Activated CD8-positive, alpha-beta T cell treated with anti-CD3 and anti-CD28 coated beads for 36 hours (primary cell): ENCODE measurements around the gene CYP51A1. TPM values are rescaled to one million over a fixed set of nuclear protein-coding genes. Genes with fewer than 3 reads are reported as not detected.
"Not testable (repeated sequence)": the region's sequence is repeated elsewhere in the genome, so short reads cannot be mapped to it uniquely, and the experiment has no call there.

Source experiments
- ATAC-seq: fragments of 200-7000 bp; cut with Tn5 transposase; one replicate; pipeline ENCODE4 v1.10.0; 2021; ENCODE audit warnings: mild to moderate bottlenecking, moderate library complexity
- CTCF ChIA-PET: fragments of 350-600 bp; sonication (Branson Sonifier 250); formaldehyde crosslinking; loops from one replicate; lab custom pipeline; 2021; ENCODE audit warnings: antibody characterized with exemption; lab: Charles Lee
- POLR2A ChIA-PET: fragments of 350-600 bp; sonication (Branson Sonifier 250); formaldehyde crosslinking; loops from one replicate; lab custom pipeline; 2021; ENCODE audit warnings: antibody characterized with exemption; lab: Charles Lee
- DNase-seq: peaks from one replicate; pipeline ENCODE4 v3.0.0-alpha.2; 2020
- H3K27ac Mint-ChIP-seq: one replicate; pipeline ENCODE4 v1.8.0; 2021; ENCODE audit warnings: mild to moderate bottlenecking, mixed read lengths
- H3K27me3 Mint-ChIP-seq: one replicate; pipeline ENCODE4 v1.8.0; 2021; ENCODE audit warnings: mixed read lengths
- H3K36me3 Mint-ChIP-seq: one replicate; pipeline ENCODE4 v1.8.0; 2021; ENCODE audit warnings: low read depth, mixed read lengths
- H3K4me1 Mint-ChIP-seq: one replicate; pipeline ENCODE4 v1.8.0; 2021; ENCODE audit warnings: low read depth, mixed read lengths
- H3K4me3 Mint-ChIP-seq: one replicate; pipeline ENCODE4 v1.8.0; 2021; ENCODE audit warnings: mild to moderate bottlenecking, moderate library complexity, mixed read lengths
- H3K9me3 Mint-ChIP-seq: one replicate; pipeline ENCODE4 v1.8.0; 2021; ENCODE audit warnings: mixed read lengths
- intact Hi-C: fragments of 100-400 bp; cut with micrococcal nuclease; formaldehyde crosslinking; loops from one replicate; pipeline ENCODE4 v1.10.0; 2022
- total RNA-seq, 2 experiments: library from RNA; stranded (reverse); gene quantifications; one replicate each; pipeline ENCODE4 v1.2.3, GENCODE V29; 2021
- TF ChIP-seq, protein P1 (sequence below): fragments of 200-600 bp; IDR thresholded peaks from one replicate; pipeline ENCODE4 v1.8.0; 2022; ENCODE audit warnings: antibody characterized with exemption, mild to moderate bottlenecking

Gene CYP51A1
- total RNA-seq, 2 experiments from 2014 or later, result 54.8 to 57.2 TPM

DNA sequence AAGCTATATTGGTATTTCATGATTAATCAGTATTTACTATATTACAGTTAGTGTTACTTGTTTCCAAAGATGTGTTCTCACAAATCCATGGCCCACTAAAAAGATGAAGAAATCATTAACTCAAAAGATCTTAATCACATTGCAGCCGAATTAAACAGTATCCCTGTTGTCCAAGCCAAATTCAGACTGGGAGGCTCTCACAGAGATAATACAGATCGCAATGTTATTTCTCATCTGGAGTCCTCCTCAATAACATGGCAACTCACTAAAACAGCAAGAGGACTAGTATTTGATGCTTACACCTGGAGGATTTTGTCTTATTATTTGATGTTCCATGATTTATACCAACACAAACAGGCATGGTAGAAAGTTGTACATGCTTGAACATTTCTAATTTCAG lies 23.4 kb downstream of the CYP51A1 start:
- POLR2A ChIA-PET, result no interaction called here
- TF ChIP-seq, protein P1, sequence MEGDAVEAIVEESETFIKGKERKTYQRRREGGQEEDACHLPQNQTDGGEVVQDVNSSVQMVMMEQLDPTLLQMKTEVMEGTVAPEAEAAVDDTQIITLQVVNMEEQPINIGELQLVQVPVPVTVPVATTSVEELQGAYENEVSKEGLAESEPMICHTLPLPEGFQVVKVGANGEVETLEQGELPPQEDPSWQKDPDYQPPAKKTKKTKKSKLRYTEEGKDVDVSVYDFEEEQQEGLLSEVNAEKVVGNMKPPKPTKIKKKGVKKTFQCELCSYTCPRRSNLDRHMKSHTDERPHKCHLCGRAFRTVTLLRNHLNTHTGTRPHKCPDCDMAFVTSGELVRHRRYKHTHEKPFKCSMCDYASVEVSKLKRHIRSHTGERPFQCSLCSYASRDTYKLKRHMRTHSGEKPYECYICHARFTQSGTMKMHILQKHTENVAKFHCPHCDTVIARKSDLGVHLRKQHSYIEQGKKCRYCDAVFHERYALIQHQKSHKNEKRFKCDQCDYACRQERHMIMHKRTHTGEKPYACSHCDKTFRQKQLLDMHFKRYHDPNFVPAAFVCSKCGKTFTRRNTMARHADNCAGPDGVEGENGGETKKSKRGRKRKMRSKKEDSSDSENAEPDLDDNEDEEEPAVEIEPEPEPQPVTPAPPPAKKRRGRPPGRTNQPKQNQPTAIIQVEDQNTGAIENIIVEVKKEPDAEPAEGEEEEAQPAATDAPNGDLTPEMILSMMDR, result no peak
- Mint-ChIP-seq H3K4me1 (no peaks in the 10 kb centered on the region), H3K27ac (no peak overlapping the region), H3K9me3 (no peaks in the 10 kb centered on the region), H3K4me3 (no peak overlapping the region), H3K27me3 (no peaks in the 10 kb centered on the region), H3K36me3 (peaks cover 22% of the 10 kb centered on the region)
- ATAC-seq, result no peak
- no peak for DNase-seq
- intact Hi-C loops, result no loop called here
- CTCF ChIA-PET, result no interaction called here

DNA sequence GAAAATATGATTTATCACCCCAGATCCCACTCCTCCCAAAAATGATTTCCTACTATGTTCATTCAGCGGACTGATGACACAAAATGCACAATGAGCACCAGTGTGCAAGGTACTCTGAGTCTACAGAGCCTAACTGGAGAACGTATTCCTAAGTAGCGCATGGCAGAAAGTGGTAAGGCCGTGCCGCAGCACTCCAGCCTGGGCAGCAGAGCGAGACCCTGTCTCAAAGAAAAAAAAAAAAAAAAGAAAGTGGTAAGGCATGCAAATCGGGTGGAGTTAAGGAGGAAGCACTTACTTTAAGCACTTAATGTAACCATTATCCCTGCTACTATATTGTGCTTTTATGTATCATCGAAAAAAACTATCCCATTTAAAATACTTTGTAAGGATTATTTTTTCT lies 25.5 kb downstream of the CYP51A1 start:
- no peaks in the 10 kb centered on the region for H3K9me3 Mint-ChIP-seq
- intact Hi-C loops, result no loop called here
- POLR2A ChIA-PET, result no interaction called here
- H3K4me1 Mint-ChIP-seq, result no peaks in the 10 kb centered on the region
- no peak overlapping the region for H3K27ac Mint-ChIP-seq
- H3K4me3 Mint-ChIP-seq, result no peak overlapping the region
- H3K27me3 Mint-ChIP-seq, result no peaks in the 10 kb centered on the region
- H3K36me3 Mint-ChIP-seq, result peaks cover 6% of the 10 kb centered on the region
- CTCF ChIA-PET, result no interaction called here
- no peak for DNase-seq
- ATAC-seq, result no peak
- TF ChIP-seq, protein P1, result no peak

DNA sequence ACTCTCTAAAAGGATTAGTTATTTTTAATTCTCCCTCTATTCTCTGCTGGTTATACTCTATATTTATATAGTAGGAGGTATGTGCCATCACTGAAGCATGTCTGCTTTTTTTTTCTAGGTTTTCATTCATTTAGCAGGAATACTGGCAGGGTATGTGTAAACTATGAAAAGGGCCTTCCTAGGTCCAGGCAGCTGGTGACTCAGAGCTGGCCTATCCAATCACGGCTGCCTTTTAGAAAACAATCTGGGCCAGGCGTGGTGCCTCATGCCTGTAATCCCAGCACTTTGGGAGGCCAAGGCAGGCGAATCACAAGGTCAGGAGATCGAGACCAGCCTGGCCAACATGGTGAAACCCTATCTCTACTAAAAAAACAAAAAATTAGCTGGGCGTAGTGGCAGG lies 31.4 kb downstream of the CYP51A1 start:
- H3K27me3 Mint-ChIP-seq, ATAC-seq, CTCF ChIA-PET, POLR2A ChIA-PET, H3K27ac Mint-ChIP-seq, intact Hi-C loops, H3K9me3 Mint-ChIP-seq, H3K4me1 Mint-ChIP-seq, H3K4me3 Mint-ChIP-seq, DNase-seq: not testable (repeated sequence)
- H3K36me3 Mint-ChIP-seq, result peaks cover 24% of the 10 kb centered on the region

DNA sequence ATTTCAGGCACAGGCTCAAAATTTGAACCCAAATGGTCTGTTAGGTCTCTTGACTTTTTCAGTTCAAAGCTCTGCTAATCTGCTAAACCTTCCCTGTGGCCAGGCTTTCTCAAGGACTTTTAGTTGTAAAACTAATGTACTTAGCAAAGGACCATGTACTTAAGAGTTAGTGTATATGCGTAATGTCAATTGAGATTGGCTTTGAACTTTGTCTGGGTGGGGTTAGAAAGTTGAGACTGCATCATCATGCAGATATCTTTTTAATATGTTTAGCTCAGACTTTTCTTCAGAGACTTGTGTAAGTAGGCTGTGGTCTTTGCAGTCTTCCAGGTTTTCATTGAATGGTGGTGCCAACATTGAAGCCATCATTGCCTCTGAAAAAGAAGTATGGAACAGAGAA lies 33.7 kb downstream of the CYP51A1 start:
- CTCF ChIA-PET, result no interaction called here
- peaks cover 30% of the 10 kb centered on the region for H3K36me3 Mint-ChIP-seq
- no peaks in the 10 kb centered on the region for H3K4me1 Mint-ChIP-seq
- ATAC-seq (no peak), DNase-seq (no peak)
- POLR2A ChIA-PET, result no interaction called here
- H3K27me3 Mint-ChIP-seq, result no peaks in the 10 kb centered on the region
- H3K27ac Mint-ChIP-seq, result no peak overlapping the region
- H3K4me3 Mint-ChIP-seq, result no peak overlapping the region
- intact Hi-C loops, result no loop called here
- H3K9me3 Mint-ChIP-seq, result no peaks in the 10 kb centered on the region
- TF ChIP-seq, protein P1, result no peak

DNA sequence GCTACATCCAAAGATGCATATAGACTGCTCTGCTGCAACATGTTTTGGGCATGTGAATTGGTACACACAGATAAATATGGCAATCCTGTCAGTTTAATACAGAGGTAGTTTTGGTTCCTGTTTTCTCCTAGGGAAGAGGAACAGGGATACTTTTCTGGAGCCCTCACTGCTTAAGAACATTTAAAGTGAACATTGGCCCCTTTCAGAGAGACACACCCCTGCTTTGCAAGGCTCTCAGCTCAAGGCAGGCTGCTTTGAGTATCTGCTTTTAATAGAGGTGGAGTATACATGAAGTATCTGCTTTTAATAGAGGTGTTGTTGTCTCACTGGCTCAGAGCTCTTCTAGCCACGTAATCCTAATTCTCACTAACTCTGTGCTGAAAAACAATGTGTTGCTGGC lies 38.9 kb downstream of the CYP51A1 start:
- Mint-ChIP-seq H3K4me1 (no peaks in the 10 kb centered on the region), H3K9me3 (no peaks in the 10 kb centered on the region), H3K36me3 (peaks cover 23% of the 10 kb centered on the region), H3K27me3 (no peaks in the 10 kb centered on the region), H3K27ac (no peak overlapping the region), H3K4me3 (no peak overlapping the region)
- intact Hi-C loops, result no loop called here
- POLR2A ChIA-PET, result no interaction called here
- DNase-seq, result no peak
- TF ChIP-seq, protein P1, result no peak
- ATAC-seq, result no peak
- CTCF ChIA-PET, result no interaction called here

DNA sequence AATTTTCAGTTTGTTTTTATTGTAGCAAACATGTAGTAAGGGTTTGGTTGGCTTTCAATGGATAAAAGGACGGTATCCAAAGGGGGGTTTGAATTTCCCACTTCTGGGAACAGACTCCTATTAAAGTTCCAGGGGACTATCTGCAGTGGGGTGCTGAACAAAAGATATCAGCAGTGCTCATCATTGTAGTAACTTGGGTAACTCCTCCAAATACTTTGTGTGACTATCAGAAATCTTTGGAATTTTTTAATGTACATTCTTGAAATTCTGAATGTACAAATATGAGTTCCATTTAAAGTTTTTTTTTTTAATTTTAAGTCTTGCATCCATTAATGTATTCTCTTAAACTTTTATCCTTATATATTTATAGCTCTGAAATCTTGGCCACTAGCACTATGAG lies 42.1 kb downstream of the CYP51A1 start:
- H3K27ac Mint-ChIP-seq, result no peak overlapping the region

More for the DNA sequence above, 42.1 kb downstream of the CYP51A1 start:
- ChIA-PET POLR2A (interaction anchor here (0.7 kb wide), 2 partner anchors 95 to 138 kb away, joined by 3 to 5 read pairs; no protein-coding TSS in a partner anchor), CTCF (no interaction called here)
- Mint-ChIP-seq H3K36me3 (peaks cover 23% of the 10 kb centered on the region), H3K27me3 (no peaks in the 10 kb centered on the region), H3K4me1 (no peaks in the 10 kb centered on the region), H3K4me3 (no peak overlapping the region), H3K9me3 (no peaks in the 10 kb centered on the region)
- ATAC-seq (no peak), DNase-seq (no peak)
- TF ChIP-seq, protein P1, result no peak
- intact Hi-C loops, result no loop called here
